A549 (cell line): ENCODE results near the gene ANTXR1. TPM values are rescaled to one million over a fixed set of nuclear protein-coding genes. Genes with fewer than 3 reads are reported as not detected.

Source experiments
- ATAC-seq, 2 experiments: fragments of 200-7000 bp in 1 of 2; fragments of >200 bp in 1 of 2; cut with Nextera tagmentation in 1 of 2; cut with Tn5 transposase in 1 of 2; 3 replicates each; pipeline versions ENCODE4 v1.8.0 to v1.9.1; 2018 to 2020; ENCODE audit warnings: mild to moderate bottlenecking in 1 of 2, moderate library complexity in 1 of 2
- CTCF ChIA-PET: fragments of 300-600 bp; sonication (Branson Sonifier 250); formaldehyde crosslinking; extraction: SDS; loops from one replicate; lab custom pipeline; 2021; ENCODE audit warnings: antibody characterized with exemption, inconsistent platforms; lab: Yijun Ruan, JAX
- POLR2A ChIA-PET: fragments of 350-600 bp; formaldehyde crosslinking; extraction: SDS; loops from one replicate; lab custom pipeline; 2021; ENCODE audit warnings: antibody characterized with exemption, inconsistent platforms; lab: Yijun Ruan, JAX
- DNase-seq, 2 experiments: peaks; one replicate each; pipeline versions ENCODE4 v3.0.0 to v3.0.0-alpha.2; 2011 to 2016; ENCODE audit warnings: low read depth in 1 of 2, low spot score in 1 of 2
- FAIRE-seq: peaks from 2 replicates; lab custom pipeline; 2011; peaks lifted over from hg19 to GRCh38; lab: Jason Lieb, UNC
- H3K27ac ChIP-seq, 2 experiments: fragments of >200 bp; sonication (Bioruptor Twin); formaldehyde crosslinking; 3 replicates each; pipeline ENCODE4 v1.5.1; 2016 to 2017
- H3K4me1 ChIP-seq: fragments of >200 bp; sonication (Bioruptor Twin); formaldehyde crosslinking; 3 replicates; pipeline ENCODE4 v1.6.1; 2016
- H3K4me2 ChIP-seq: fragments of >200 bp; sonication (Bioruptor Twin); formaldehyde crosslinking; 3 replicates; pipeline ENCODE4 v1.6.1; 2016
- H3K4me3 ChIP-seq: fragments of >200 bp; sonication (Bioruptor Twin); formaldehyde crosslinking; 3 replicates; pipeline ENCODE4 v1.5.1; 2016
- H3K9me3 ChIP-seq: fragments of >200 bp; sonication (Bioruptor Twin); formaldehyde crosslinking; 3 replicates; pipeline ENCODE4 v1.6.1; 2016
- BHLHE40 ChIP-seq: IDR thresholded peaks from 2 replicates; pipeline ENCODE4 v1.6.1; 2012; ENCODE audit warnings: low read depth, low read length, inconsistent platforms
- CBX2 ChIP-seq: fragments of 200-600 bp; sonication (generic); IDR thresholded peaks from 2 replicates; pipeline ENCODE4 v1.6.1; 2016; ENCODE audit warnings: low read depth, mild to moderate bottlenecking, borderline replicate concordance
- CHD2 ChIP-seq: fragments of 150-350 bp; IDR thresholded peaks from 2 replicates; pipeline ENCODE4 v1.6.1; 2014; ENCODE audit warnings: low read length; ENCODE audit not compliant: partially characterized antibody
- CHD4 ChIP-seq: fragments of 200-600 bp; sonication (generic); IDR thresholded peaks from 2 replicates; pipeline ENCODE4 v1.6.1; 2016; ENCODE audit warnings: antibody characterized with exemption, mild to moderate bottlenecking, borderline replicate concordance
- ELK1 ChIP-seq: fragments of 150-350 bp; IDR thresholded peaks from 2 replicates; pipeline ENCODE4 v1.6.1; 2014; ENCODE audit warnings: low read depth, mild to moderate bottlenecking, low read length
- FOSB ChIP-seq: fragments of 250-450 bp; sonication (Bioruptor Pico); IDR thresholded peaks from 2 replicates; pipeline ENCODE4 v1.5.0; 2020; ENCODE audit warnings: mild to moderate bottlenecking, moderate library complexity
- HDAC2 ChIP-seq: fragments of 200-600 bp; sonication (generic); IDR thresholded peaks from 2 replicates; pipeline ENCODE4 v1.6.1; 2016
- HMGXB4 ChIP-seq: fragments of 250-450 bp; sonication (Bioruptor Pico); IDR thresholded peaks from 2 replicates; pipeline ENCODE4 v1.5.0; 2021; ENCODE audit warnings: mild to moderate bottlenecking, moderate library complexity, borderline replicate concordance
- HOXA7 ChIP-seq: fragments of 250-450 bp; sonication (Bioruptor Pico); IDR thresholded peaks from 2 replicates; pipeline ENCODE4 v1.5.0; 2020; ENCODE audit warnings: mild to moderate bottlenecking, moderate library complexity
- JUN ChIP-seq, 2 experiments: fragments of >200 bp; sonication (Bioruptor Twin); formaldehyde crosslinking; IDR thresholded peaks; 2 replicates in 1 of 2; 3 replicates in 1 of 2; pipeline ENCODE4 v1.6.1; 2016 to 2017
- JUNB ChIP-seq: fragments of >200 bp; sonication (Bioruptor Twin); formaldehyde crosslinking; IDR thresholded peaks from 2 replicates; pipeline ENCODE4 v1.6.1; 2016
- KDM5A ChIP-seq: fragments of 200-600 bp; sonication (generic); IDR thresholded peaks from 2 replicates; pipeline ENCODE4 v1.6.1; 2016; ENCODE audit warnings: antibody characterized with exemption, mild to moderate bottlenecking
- MAFK ChIP-seq: fragments of 450-650 bp; IDR thresholded peaks from 2 replicates; pipeline ENCODE4 v1.6.1; 2014; ENCODE audit not compliant: partially characterized antibody
- POLR2AphosphoS2 ChIP-seq: conservative IDR thresholded peaks from 2 replicates; pipeline ENCODE4 v1.6.1; 2012; ENCODE audit warnings: low read length, improper control_type of control experiment, inconsistent platforms
- RARB ChIP-seq: fragments of 250-450 bp; sonication (Bioruptor Pico); IDR thresholded peaks from 2 replicates; pipeline ENCODE4 v1.8.0; 2021; ENCODE audit warnings: mild to moderate bottlenecking, moderate library complexity
- RCOR1 ChIP-seq: fragments of 150-350 bp; IDR thresholded peaks from 2 replicates; pipeline ENCODE4 v1.6.1; 2014; ENCODE audit warnings: antibody characterized with exemption, low read length, low read depth
- TFCP2L1 ChIP-seq: fragments of 250-450 bp; sonication (Bioruptor Pico); IDR thresholded peaks from 2 replicates; pipeline ENCODE4 v1.5.0; 2021; ENCODE audit warnings: mild to moderate bottlenecking
- TP53 ChIP-seq: fragments of 250-450 bp; sonication (Bioruptor Pico); IDR thresholded peaks from 2 replicates; pipeline ENCODE4 v1.5.0; 2021; ENCODE audit warnings: mild to moderate bottlenecking, moderate library complexity
- ZFP36 ChIP-seq: fragments of 450-650 bp; IDR thresholded peaks from 2 replicates; pipeline ENCODE4 v1.6.1; 2014; ENCODE audit warnings: borderline replicate concordance; ENCODE audit not compliant: partially characterized antibody
- ZSCAN20 ChIP-seq: fragments of 250-450 bp; sonication (Bioruptor Pico); IDR thresholded peaks from 2 replicates; pipeline ENCODE4 v1.8.0; 2022; ENCODE audit warnings: mild to moderate bottlenecking, moderate library complexity
- WGBS: methylation state at CpG from one replicate; pipeline ENCODE4 v1.1.6; 2017; ENCODE audit errors: missing lambda C conversion rate; 5-methylcytosine and 5-hydroxymethylcytosine counted together
- polyA plus RNA-seq, 4 experiments: library from polyadenylated mRNA; depleted of rRNA in 3 of 4; stranded (reverse); fragments of >200 nt; fragmentation: RNase III in 1 of 4; extraction: RNeasy Plus Mini Kit Qiagen cat#74134 plus additional on column Dnase treatment in 1 of 4; gene quantifications; 2 replicates in 3 of 4; 3 replicates in 1 of 4; pipeline ENCODE4 v1.2.3, GENCODE V29; 2011 to 2017
- TF ChIP-seq, protein P1 (sequence below): fragments of 450-650 bp; IDR thresholded peaks from 2 replicates; pipeline ENCODE4 v1.6.1; 2014; ENCODE audit warnings: antibody characterized with exemption
- TF ChIP-seq, protein P2 (sequence below): fragments of 250-450 bp; sonication (Bioruptor Pico); IDR thresholded peaks from 2 replicates; pipeline ENCODE4 v1.5.0; 2020; ENCODE audit warnings: low read depth, mild to moderate bottlenecking, moderate library complexity
- TF ChIP-seq, protein P3 (sequence below): IDR thresholded peaks from 2 replicates; pipeline ENCODE4 v1.6.1; 2012
- TF ChIP-seq, protein P4 (sequence below): IDR thresholded peaks from 2 replicates; pipeline ENCODE4 v1.6.1; 2012

The ANTXR1 gene
- polyA plus RNA-seq, 2 of the 4 experiments (the other 2 are of a cell fraction) = 161 to 194 TPM

- peak overlapping the region; percentile 57; the same call in 1 of the 3 replicates for H3K4me2 ChIP-seq
- TF ChIP-seq RCOR1 = no peak
- TF ChIP-seq HMGXB4 = no peak
- no peak for TF ChIP-seq TP53
- TF ChIP-seq CHD4 = no peak
- no peak for TF ChIP-seq FOSB
- TF ChIP-seq, protein P1, sequence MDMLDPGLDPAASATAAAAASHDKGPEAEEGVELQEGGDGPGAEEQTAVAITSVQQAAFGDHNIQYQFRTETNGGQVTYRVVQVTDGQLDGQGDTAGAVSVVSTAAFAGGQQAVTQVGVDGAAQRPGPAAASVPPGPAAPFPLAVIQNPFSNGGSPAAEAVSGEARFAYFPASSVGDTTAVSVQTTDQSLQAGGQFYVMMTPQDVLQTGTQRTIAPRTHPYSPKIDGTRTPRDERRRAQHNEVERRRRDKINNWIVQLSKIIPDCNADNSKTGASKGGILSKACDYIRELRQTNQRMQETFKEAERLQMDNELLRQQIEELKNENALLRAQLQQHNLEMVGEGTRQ = no peak
- TF ChIP-seq BHLHE40 = no peak
- peak overlapping the region; percentile 83 to 90 for H3K27ac ChIP-seq
- ChIA-PET CTCF (interaction anchor here (4.0 kb wide), 1 partner anchor 26 kb away, joined by 16 read pairs; no protein-coding TSS in a partner anchor), POLR2A (no interaction called here)
- no peak for ATAC-seq
- no peaks in the 10 kb centered on the region for H3K9me3 ChIP-seq
- H3K4me3 ChIP-seq = no peak overlapping the region
- peaks cover 56% of the 10 kb centered on the region for H3K4me1 ChIP-seq
- 86% methylated on average over 8 of the region's 8 CpGs for WGBS
- no peak for FAIRE-seq
- no peak for DNase-seq
These were observed 43.1 kb upstream of the ANTXR1 start for GRCh38 chr2:68969736-68970490.

DNA sequence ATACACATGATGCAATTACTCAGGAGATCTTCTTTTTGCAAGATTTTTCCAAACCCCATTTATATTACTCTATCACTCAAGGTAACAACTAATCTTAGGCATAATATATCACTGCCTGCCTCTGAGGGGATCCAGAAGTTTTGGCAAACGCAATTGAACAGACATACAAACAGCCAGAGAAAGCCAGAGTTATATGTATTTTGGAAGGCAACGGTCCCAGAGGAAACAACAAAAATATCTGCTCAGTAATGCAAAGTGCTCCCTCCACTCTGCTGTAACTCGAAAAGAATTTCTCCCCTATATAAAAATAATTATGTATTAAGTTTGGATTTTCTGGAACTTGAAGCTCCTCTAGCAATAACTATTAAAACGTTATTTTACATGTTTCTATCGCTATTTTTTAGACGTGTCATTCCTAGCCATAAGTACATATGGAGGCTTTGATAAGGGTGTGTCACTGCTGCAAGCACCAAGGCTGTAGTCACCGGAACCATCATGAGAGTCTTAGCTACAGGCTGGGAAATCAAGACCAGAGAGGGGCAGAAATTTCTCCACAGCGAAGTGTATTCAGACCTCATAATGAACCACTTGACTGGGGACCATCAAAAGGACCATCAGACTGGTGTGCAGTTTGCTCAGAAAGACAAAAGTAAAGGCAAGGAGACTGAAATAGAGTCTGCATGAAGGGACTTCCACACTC lies 42.3 kb upstream of the ANTXR1 start:
- WGBS = 73% methylated on average over 8 of the region's 8 CpGs
- H3K4me1 ChIP-seq = peaks cover 64% of the 10 kb centered on the region
- ATAC-seq (no peak), FAIRE-seq (no peak), DNase-seq (no peak)
- peak overlapping the region; percentile 57 for H3K4me2 ChIP-seq
- no peak for TF ChIP-seq TFCP2L1
- TF ChIP-seq, protein P2, sequence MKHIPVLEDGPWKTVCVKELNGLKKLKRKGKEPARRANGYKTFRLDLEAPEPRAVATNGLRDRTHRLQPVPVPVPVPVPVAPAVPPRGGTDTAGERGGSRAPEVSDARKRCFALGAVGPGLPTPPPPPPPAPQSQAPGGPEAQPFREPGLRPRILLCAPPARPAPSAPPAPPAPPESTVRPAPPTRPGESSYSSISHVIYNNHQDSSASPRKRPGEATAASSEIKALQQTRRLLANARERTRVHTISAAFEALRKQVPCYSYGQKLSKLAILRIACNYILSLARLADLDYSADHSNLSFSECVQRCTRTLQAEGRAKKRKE = 0 out of 2 replicates have a peak, but pooled peaks have one; percentile 39
- TF ChIP-seq KDM5A = no peak
- peak overlapping the region; percentile 83 to 90 for H3K27ac ChIP-seq
- CTCF ChIA-PET = interaction anchor here (4.1 kb wide), 1 partner anchor 27 kb away, joined by 17 read pairs; no protein-coding TSS in a partner anchor
- POLR2A ChIA-PET = no interaction called here
- no peaks in the 10 kb centered on the region for H3K9me3 ChIP-seq
- no peak overlapping the region for H3K4me3 ChIP-seq

DNA sequence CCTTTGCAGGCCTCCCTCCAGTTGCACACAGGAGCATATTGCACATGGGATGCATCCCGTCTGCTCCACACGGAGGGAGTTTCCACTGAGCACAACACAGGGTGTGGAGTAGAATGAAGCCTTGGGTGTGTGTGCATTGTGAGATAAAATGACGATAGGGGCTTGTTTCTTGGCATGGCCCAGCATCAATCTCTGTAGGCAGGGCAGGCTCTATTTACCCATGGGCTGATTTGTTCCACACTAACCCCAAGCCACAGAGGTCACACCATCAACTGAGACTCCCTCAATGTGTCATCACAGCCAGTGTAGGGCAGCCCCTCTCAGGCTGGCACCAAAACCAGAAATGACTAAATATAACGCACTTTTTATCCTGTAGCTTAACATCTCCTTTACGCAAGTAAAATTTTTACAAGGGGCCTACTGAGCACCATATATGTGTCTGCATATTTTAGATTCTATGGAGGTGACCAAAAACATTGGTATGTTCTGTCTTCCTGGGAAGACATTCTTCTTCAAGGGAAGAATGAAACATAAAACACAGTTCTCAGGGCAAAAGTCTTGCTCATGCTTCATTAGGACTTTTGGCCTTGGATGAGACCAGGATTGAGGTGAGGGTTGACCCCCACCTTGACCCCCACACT lies 41.3 kb upstream of the ANTXR1 start:
- ChIA-PET CTCF (interaction anchor here (1.2 to 4.1 kb wide), 2 partner anchors 28 to 112 kb away, joined by 4 to 17 read pairs; no protein-coding TSS in a partner anchor), POLR2A (interaction anchor here (1.0 kb wide), 1 partner anchor 41 kb away, joined by 3 read pairs; the partner anchor contains the start of gene ANTXR1)
- H3K4me1 ChIP-seq = peaks cover 72% of the 10 kb centered on the region
- no peaks in the 10 kb centered on the region for H3K9me3 ChIP-seq
- WGBS = 3% methylated on average over 5 of the region's 5 CpGs
- FAIRE-seq = peak; percentile 96
- peak overlapping the region; percentile 57 for H3K4me2 ChIP-seq
- ATAC-seq = peak; percentile 96
- H3K4me3 ChIP-seq = no peak overlapping the region
- peak; percentile 76 to 98 for DNase-seq
- peak overlapping the region; percentile 83 to 90 for H3K27ac ChIP-seq
- TF ChIP-seq, protein P3, sequence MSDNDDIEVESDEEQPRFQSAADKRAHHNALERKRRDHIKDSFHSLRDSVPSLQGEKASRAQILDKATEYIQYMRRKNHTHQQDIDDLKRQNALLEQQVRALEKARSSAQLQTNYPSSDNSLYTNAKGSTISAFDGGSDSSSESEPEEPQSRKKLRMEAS = peak; percentile 93
- TF ChIP-seq JUNB (peak; percentile 96), MAFK (peak; percentile 16), JUN (IDR thresholded peaks at IDR 0.05) (peak; percentile 86 to 97), ZFP36 (no peak), TFCP2L1 (no peak), ELK1 (no peak), CBX2 (no peak), ZSCAN20 (CRISPR knock-in tag) (no peak), HDAC2 (no peak), KDM5A (no peak), RARB (CRISPR knock-in tag) (peak; percentile 89), HOXA7 (peak; percentile 64; the same call in 1 of the 2 replicates), CHD2 (no peak), POLR2AphosphoS2 (no peak)
- TF ChIP-seq, protein P4, sequence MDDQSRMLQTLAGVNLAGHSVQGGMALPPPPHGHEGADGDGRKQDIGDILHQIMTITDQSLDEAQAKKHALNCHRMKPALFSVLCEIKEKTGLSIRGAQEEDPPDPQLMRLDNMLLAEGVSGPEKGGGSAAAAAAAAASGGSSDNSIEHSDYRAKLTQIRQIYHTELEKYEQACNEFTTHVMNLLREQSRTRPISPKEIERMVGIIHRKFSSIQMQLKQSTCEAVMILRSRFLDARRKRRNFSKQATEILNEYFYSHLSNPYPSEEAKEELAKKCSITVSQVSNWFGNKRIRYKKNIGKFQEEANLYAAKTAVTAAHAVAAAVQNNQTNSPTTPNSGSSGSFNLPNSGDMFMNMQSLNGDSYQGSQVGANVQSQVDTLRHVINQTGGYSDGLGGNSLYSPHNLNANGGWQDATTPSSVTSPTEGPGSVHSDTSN = peak; percentile 71
- TF ChIP-seq, protein P1 = no peak
